AG09319 (cell line): ENCODE results near the gene UBE2E2.

Source experiments
- DNase-seq: peaks from one replicate; pipeline ENCODE4 v3.0.0-alpha.2; 2010; ENCODE audit warnings: low read depth; ENCODE audit errors: extremely low read depth
- TF ChIP-seq, protein P1 (sequence below): IDR thresholded peaks from 2 replicates; pipeline ENCODE4 v1.5.1; 2011; ENCODE audit warnings: low read depth, mild to moderate bottlenecking, inconsistent platforms, low read length, moderate library complexity

UBE2E2 gene

DNA sequence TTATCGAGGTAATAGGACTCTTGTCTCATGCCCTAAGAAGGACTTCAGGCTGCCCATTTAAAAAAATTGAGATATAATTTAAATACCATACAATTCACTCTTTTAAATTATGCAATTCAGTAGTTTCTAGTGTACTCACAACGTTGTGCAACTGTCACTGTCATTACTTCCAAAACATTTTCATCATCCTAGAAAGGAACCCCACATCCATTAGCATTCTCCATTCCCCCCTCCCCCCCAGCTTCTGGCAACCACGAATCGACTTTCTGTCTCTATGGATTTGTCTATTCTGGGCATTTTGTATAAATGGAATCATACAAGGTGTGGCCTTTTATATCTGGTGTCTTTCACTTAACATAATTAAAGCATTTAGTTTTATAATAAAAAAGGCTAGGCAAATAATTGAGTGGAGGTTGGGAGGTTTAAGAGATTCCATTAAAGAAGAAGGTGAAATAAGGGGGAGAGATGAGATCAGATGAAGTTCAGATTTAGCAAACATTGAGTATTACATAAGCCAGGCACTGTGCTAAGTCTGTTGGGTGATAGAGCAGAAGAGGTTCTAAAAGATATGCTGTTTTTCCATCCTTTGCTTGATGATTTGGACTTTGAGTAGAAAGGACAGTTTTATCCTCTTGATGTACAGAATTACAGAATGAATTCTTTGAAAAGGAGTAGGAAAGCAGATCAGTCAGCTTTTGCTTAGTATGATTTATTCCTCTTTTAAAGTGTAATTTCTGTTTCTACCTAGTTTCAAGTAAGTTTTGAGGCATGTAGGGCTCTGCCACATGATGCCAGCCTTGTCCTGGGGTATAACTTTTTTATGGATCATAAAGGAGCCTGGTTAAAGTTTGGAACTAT, 36.3 kb downstream of the UBE2E2 start:
- TF ChIP-seq, protein P1, sequence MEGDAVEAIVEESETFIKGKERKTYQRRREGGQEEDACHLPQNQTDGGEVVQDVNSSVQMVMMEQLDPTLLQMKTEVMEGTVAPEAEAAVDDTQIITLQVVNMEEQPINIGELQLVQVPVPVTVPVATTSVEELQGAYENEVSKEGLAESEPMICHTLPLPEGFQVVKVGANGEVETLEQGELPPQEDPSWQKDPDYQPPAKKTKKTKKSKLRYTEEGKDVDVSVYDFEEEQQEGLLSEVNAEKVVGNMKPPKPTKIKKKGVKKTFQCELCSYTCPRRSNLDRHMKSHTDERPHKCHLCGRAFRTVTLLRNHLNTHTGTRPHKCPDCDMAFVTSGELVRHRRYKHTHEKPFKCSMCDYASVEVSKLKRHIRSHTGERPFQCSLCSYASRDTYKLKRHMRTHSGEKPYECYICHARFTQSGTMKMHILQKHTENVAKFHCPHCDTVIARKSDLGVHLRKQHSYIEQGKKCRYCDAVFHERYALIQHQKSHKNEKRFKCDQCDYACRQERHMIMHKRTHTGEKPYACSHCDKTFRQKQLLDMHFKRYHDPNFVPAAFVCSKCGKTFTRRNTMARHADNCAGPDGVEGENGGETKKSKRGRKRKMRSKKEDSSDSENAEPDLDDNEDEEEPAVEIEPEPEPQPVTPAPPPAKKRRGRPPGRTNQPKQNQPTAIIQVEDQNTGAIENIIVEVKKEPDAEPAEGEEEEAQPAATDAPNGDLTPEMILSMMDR, result no peak
- DNase-seq, result no peak

DNA sequence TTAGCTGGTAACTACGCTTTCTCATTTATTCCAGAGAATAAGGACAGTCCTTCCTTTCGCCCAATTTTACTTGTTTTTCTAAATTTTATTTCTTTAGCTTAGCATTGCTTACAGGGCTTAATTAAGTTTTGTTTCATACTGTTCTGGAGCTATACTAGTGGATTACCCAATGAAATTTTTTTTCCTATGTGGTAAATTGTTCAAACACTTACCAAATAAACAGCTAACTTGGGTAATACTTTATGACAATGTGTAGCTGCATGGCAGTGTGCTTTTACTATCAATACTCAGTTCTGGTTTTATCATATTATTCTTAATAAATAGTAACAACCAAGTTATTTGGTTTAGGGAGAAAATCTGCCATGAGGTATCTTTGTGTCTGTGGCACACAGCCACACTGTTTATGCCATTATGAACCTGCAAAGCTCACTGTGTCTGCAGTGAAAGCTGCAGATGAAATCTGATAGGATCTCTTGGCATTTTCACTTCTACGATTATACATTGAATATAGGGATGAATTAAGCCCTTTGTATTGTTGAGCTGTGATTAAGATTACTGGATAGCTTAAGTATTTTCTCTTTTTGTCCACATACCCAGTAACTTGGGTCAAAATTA, 37.2 kb downstream of the UBE2E2 start:
- TF ChIP-seq, protein P1, result no peak
- no peak for DNase-seq

- no peak for DNase-seq
- TF ChIP-seq, protein P1, result no peak
These were observed 38.1 kb downstream of the UBE2E2 start for GRCh38 chr3:23241256-23241655.

GRCh38 chr3:23242106-23242505, 39.0 kb downstream of the UBE2E2 start:
- no peak for DNase-seq
- TF ChIP-seq, protein P1, result no peak

DNA sequence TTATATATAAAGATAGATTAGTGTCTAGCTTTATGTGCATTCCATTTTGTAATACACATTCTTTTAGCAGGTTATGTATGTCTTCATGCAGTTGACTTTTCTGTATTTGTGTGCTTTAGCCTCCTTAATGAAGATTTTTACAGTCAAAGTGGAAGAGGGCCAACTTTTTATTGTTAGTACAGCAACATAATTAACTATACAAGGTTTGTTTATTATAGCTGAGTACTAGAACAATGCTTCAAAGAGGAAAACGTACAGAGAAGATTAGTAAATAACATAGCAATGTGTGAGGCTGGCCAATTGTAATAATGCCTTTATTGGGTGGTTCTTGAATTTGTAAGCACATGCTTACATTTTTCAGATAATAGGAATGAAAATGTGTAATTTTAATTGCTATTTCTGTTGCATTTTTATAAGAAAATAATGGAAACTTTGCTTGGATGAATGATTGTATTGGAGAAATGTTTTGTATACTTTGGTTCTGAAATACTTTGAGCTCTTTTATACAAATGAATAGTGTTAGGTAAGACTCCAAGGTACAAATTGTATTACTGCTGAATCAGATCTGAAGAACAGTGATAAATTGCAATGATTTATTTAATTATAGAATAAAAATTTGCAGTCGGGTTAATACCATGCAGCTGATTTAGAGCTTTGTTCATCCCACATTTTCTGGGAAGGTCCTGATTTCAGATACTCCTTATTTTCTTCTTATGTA, 41.4 kb downstream of the UBE2E2 start:
- TF ChIP-seq, protein P1, result no peak
- no peak for DNase-seq

DNA sequence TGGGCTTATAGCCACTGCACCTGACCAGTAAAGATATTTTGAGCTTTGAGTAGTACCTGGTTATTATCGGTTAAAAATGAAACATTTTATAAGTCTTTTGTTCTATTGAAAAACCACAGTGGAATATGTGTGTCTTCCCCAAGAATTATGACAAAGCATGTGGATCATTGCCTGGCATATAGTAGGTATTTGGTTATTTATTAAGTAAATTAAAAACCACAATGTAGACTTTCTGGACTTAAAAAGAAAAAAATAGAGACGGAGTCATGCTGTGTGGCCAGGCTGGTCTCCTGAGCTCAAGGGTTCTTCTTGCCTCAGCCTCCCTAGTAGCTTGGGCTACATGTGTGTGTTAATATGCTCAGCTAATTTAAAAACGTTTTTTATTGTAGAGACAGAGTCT, 43.5 kb downstream of the UBE2E2 start:
- TF ChIP-seq, protein P1, result no peak
- DNase-seq, result no peak
